Testis (tissue), 3 donors: ENCODE measurements around the gene PTPN21. TPM values are rescaled to one million over a fixed set of nuclear protein-coding genes. Genes with fewer than 3 reads are reported as not detected.

Source experiments
- DNase-seq: peaks from one replicate; pipeline ENCODE4 v3.0.0-alpha.2; 2019
- H3K27ac ChIP-seq, 2 donors: fragments of 200-600 bp; sonication (generic); one replicate each; pipeline ENCODE4 v1.5.1; 2019
- H3K27me3 ChIP-seq: fragments of 200-600 bp; sonication (generic); one replicate; pipeline ENCODE4 v1.5.1; 2019
- H3K36me3 ChIP-seq: fragments of 200-600 bp; sonication (generic); one replicate; pipeline ENCODE4 v1.5.1; 2017; ENCODE audit warnings: low read depth; ENCODE audit errors: missing control alignments
- H3K4me1 ChIP-seq: fragments of 200-600 bp; sonication (generic); one replicate; pipeline ENCODE4 v1.5.1; 2019
- H3K4me3 ChIP-seq, 2 donors: fragments of 200-600 bp; sonication (generic); one replicate each; pipeline ENCODE4 v1.5.1; 2017 to 2019
- H3K9me3 ChIP-seq: fragments of 200-600 bp; sonication (generic); one replicate; pipeline ENCODE4 v1.5.1; 2017
- CTCF ChIP-seq, 3 experiments: fragments of 450-650 bp in 2 of 3; fragments of 200-600 bp in 1 of 3; sonication (generic) in 1 of 3; IDR thresholded peaks; one replicate each; pipeline ENCODE4 v1.5.1; 2016 to 2019; ENCODE audit warnings: antibody characterized with exemption in 3 of 3, mild to moderate bottlenecking in 2 of 3, moderate library complexity in 1 of 3
- POLR2A ChIP-seq: fragments of 450-650 bp; IDR thresholded peaks from one replicate; pipeline ENCODE4 v1.6.1; 2017; ENCODE audit warnings: antibody characterized with exemption, mild to moderate bottlenecking, moderate library complexity
- WGBS, 2 donors: methylation state at CpG; one replicate each; pipeline ENCODE4 v1.1.5; 2018; 5-methylcytosine and 5-hydroxymethylcytosine counted together
- intact Hi-C: fragments of 100-400 bp; cut with DNase I; formaldehyde crosslinking; loops from one replicate; pipeline ENCODE4 v1.15.1; 2023; ENCODE audit warnings: low total_unique reads
- polyA plus RNA-seq: library from polyadenylated mRNA; stranded (reverse); fragments of 350-450 nt; fragmentation: Illumina TruSeq; extraction: RNeasy Lipid Tissue Mini Kit (QIAGEN cat#74804); gene quantifications from one replicate; pipeline ENCODE4 v1.2.3, GENCODE V29; 2014; ENCODE audit warnings: low read depth, low replicate concordance; ENCODE audit not compliant: insufficient read depth
- total RNA-seq, 2 donors: library from RNA; depleted of rRNA; stranded (reverse); fragments of >200 nt; gene quantifications; one replicate each; pipeline ENCODE4 v1.2.3, GENCODE V29; 2016

PTPN21 gene
- total and polyA plus RNA-seq, 3 donors from 2014 or later: 47.2 to 58.6 (median 51.6) TPM

GRCh38 chr14:88430976-88431375 lies 123.8 kb downstream of the PTPN21 start:
- intact Hi-C loops: no loop called here
- Histone ChIP-seq H3K27me3 (no peaks in the 10 kb centered on the region), H3K4me1 (no peaks in the 10 kb centered on the region), H3K9me3 (no peaks in the 10 kb centered on the region), H3K4me3 (no peak overlapping the region), H3K27ac (no peak overlapping the region), H3K36me3 (no peaks in the 10 kb centered on the region)
- WGBS, 2 donors: 81 to 82% methylated on average over 2 of the region's 2 CpGs
- TF ChIP-seq POLR2A (no peak), CTCF (IDR thresholded peaks at IDR 0.05) (no peak)
- DNase-seq: no peak

DNA sequence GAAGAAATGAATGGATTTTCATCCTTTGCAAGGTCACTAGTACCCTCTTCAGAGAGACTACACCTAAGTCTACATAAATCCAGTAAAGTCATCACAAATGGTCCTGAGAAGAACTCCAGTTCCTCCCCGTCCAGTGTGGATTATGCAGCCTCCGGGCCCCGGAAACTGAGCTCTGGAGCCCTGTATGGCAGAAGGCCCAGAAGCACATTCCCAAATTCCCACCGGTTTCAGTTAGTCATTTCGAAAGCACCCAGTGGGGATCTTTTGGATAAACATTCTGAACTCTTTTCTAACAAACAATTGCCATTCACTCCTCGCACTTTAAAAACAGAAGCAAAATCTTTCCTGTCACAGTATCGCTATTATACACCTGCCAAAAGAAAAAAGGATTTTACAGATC lies 128.5 kb downstream of the PTPN21 start:
- H3K27ac ChIP-seq: no peak overlapping the region
- no peaks in the 10 kb centered on the region for H3K27me3 ChIP-seq
- no peaks in the 10 kb centered on the region for H3K9me3 ChIP-seq
- WGBS, 2 donors: 88 to 92% methylated on average over 7 of the region's 7 CpGs
- no peak for TF ChIP-seq POLR2A
- TF ChIP-seq CTCF (IDR thresholded peaks at IDR 0.05): no peak
- intact Hi-C loops: no loop called here
- no peak overlapping the region for H3K4me3 ChIP-seq
- no peak for DNase-seq
- H3K4me1 ChIP-seq: no peaks in the 10 kb centered on the region
- H3K36me3 ChIP-seq: no peaks in the 10 kb centered on the region

GRCh38 chr14:88424573-88424972 lies 130.2 kb downstream of the PTPN21 start:
- TF ChIP-seq CTCF (IDR thresholded peaks at IDR 0.05) (no peak), POLR2A (no peak)
- Histone ChIP-seq H3K4me3 (no peak overlapping the region), H3K9me3 (no peaks in the 10 kb centered on the region), H3K36me3 (no peaks in the 10 kb centered on the region), H3K27ac (no peak overlapping the region), H3K27me3 (no peaks in the 10 kb centered on the region), H3K4me1 (no peaks in the 10 kb centered on the region)
- DNase-seq: no peak
- intact Hi-C loops: no loop called here

DNA sequence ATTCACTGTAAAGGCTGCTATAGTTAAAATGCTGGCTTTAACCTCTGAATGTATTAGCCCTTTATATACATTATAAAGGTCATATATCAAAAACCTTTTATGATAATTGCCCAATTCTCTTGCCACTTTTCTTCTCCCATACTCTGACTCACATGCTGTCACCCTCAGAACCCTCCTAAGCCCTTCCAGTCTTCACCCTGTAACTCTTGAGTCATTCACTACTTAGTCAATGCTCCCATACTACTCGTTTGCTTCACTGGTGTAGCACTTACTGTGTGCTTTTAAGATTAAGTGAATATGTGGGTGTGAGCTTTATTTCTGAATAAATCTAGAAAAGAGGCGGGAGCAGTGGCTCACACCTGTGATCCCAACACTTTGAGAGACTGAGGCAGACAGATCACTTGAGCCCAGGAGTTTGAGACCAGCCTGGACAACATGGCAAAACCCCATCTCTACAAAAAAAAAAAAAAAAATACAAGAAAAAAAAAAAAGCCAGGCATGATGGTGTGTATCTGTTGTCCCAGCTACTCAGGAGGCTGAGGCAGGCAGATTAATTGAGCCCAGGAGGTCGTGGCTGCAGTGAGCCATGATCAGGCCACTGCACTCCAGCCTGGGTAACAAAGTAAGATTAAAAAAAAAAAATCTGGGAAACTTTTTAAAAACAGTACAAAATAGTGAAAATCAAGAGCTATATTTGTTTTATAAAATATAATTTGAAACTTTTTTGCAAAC lies 131.7 kb downstream of the PTPN21 start:
- intact Hi-C loops: no loop called here
- Histone ChIP-seq H3K4me3 (no peak overlapping the region), H3K9me3 (no peaks in the 10 kb centered on the region), H3K4me1 (no peaks in the 10 kb centered on the region), H3K27me3 (no peaks in the 10 kb centered on the region), H3K27ac (no peak overlapping the region), H3K36me3 (no peaks in the 10 kb centered on the region)
- 81 to 82% methylated on average over 3 of the region's 3 CpGs for WGBS, 2 donors
- TF ChIP-seq POLR2A (no peak), CTCF (IDR thresholded peaks at IDR 0.05) (no peak)
- DNase-seq: no peak

DNA sequence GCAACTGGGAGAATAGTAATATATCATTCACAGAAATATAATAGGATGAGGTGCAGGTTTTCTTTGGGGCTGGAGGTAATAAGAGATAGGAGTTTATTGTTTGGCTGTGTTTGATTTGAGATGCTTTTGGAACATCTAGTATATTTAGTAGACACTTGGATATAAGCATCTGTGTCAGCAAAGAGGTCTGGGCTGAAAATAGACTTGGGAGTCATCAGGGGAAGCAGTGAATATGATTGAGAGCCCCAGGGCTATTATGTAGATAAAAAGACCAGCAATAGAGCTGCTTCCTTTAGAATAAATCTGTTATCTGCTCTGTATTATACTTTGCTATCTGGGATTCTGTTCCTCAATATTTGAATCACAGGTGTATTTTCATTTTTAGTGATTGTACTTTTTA lies 132.8 kb downstream of the PTPN21 start:
- intact Hi-C loops: no loop called here
- Histone ChIP-seq H3K36me3 (no peaks in the 10 kb centered on the region), H3K9me3 (no peaks in the 10 kb centered on the region), H3K4me3 (no peak overlapping the region), H3K27ac (no peak overlapping the region), H3K4me1 (no peaks in the 10 kb centered on the region), H3K27me3 (no peaks in the 10 kb centered on the region)
- no peak for TF ChIP-seq POLR2A
- no peak for TF ChIP-seq CTCF (IDR thresholded peaks at IDR 0.05)
- DNase-seq: no peak
